ENCODE measurements around the gene SYNJ1. TPM values are rescaled to one million over a fixed set of nuclear protein-coding genes. Genes with fewer than 3 reads are reported as not detected.
"Not testable (repeated sequence)": the region's sequence is repeated elsewhere in the genome, so short reads cannot be mapped to it uniquely, and the experiment has no call there.

The SYNJ1 gene
- total RNA-seq, 1 donor from 2014 or later, result 12.9 TPM

DNA sequence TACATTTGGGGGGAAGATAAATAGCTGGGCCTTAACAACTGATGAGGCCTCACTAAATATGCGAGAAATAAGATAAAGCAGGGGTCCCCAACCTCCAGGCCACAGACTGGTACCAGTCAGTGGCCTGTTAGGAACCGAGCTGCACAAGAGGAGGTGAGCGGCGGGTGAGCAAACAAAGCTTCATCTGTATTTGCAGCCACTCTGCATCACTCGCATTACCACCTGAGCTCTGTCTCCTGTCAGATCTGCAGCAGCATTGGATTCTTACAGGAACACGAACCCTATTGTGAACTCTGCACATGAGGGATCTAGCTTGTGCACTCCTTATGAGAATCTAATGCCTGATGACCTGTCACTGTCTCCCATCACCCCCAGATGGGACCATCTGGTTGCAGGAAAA lies 48.9 kb upstream of the SYNJ1 start:
- no peak for TF ChIP-seq EZH2 (IDR thresholded peaks at IDR 0.05; ENCODE audit: insufficient read depth, low read length)
- TF ChIP-seq, protein P1, sequence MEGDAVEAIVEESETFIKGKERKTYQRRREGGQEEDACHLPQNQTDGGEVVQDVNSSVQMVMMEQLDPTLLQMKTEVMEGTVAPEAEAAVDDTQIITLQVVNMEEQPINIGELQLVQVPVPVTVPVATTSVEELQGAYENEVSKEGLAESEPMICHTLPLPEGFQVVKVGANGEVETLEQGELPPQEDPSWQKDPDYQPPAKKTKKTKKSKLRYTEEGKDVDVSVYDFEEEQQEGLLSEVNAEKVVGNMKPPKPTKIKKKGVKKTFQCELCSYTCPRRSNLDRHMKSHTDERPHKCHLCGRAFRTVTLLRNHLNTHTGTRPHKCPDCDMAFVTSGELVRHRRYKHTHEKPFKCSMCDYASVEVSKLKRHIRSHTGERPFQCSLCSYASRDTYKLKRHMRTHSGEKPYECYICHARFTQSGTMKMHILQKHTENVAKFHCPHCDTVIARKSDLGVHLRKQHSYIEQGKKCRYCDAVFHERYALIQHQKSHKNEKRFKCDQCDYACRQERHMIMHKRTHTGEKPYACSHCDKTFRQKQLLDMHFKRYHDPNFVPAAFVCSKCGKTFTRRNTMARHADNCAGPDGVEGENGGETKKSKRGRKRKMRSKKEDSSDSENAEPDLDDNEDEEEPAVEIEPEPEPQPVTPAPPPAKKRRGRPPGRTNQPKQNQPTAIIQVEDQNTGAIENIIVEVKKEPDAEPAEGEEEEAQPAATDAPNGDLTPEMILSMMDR (IDR thresholded peaks at IDR 0.05; ENCODE audit: insufficient read depth, low read depth, low read length), result no peak
- no peaks in the 10 kb centered on the region for H3K9me3 ChIP-seq (ENCODE audit: insufficient read depth, low read depth, low read length)
- no peaks in the 10 kb centered on the region for H3K27me3 ChIP-seq (ENCODE audit: insufficient read depth, low read length)
- H3K36me3 ChIP-seq (ENCODE audit: insufficient read depth, low read length), result no peaks in the 10 kb centered on the region
- H3K4me2 ChIP-seq (ENCODE audit: low read length), result no peak overlapping the region
- H3K4me1 ChIP-seq (ENCODE audit: insufficient read depth, low read length), result peaks cover 4% of the 10 kb centered on the region
- no peak overlapping the region for H3K9ac ChIP-seq (ENCODE audit: low read length)
- no peak overlapping the region for H3K27ac Mint-ChIP-seq (ENCODE audit: unreplicated experiment)
- H3K27ac ChIP-seq (ENCODE audit: low read depth, low read length), result no peak overlapping the region
- FAIRE-seq (no peak), DNase-seq (ENCODE audit: low read depth) (no peak)
- no peak overlapping the region for H3K4me3 ChIP-seq (ENCODE audit: insufficient read depth, low read depth, low read length)
- no peak overlapping the region for H2AFZ ChIP-seq (ENCODE audit: low read depth, low read length)
- H3K4me3 Mint-ChIP-seq (ENCODE audit: unreplicated experiment), result no peak overlapping the region
- H3K36me3 Mint-ChIP-seq (ENCODE audit: low read depth, unreplicated experiment), result no peaks in the 10 kb centered on the region
- H3K27me3 Mint-ChIP-seq (ENCODE audit: low read depth, unreplicated experiment), result no peaks in the 10 kb centered on the region
- H4K20me1 ChIP-seq (ENCODE audit: insufficient read depth, low read length), result no peaks in the 10 kb centered on the region
- peaks cover 5% of the 10 kb centered on the region for H3K79me2 ChIP-seq (ENCODE audit: insufficient read depth, low read length)
- H3K4me1 Mint-ChIP-seq (ENCODE audit: low read depth, unreplicated experiment), result peaks cover 3% of the 10 kb centered on the region
- H3K9me3 Mint-ChIP-seq (ENCODE audit: unreplicated experiment), result no peaks in the 10 kb centered on the region

DNA sequence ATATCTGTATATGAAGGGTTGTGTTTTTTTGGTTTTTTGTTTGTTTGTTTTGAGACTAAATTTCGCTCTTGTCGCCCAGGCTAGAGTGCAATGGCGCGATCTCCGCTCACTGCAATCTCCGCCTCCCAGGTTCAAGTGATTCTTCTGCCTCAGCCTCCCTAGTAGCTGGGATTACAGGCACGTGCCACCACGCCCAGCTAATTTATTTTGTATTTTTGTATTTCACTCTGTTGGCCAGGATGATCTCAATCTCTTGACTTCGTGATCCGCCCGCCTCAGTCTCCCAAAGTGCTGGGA lies 45.2 kb upstream of the SYNJ1 start:
- FAIRE-seq; H3K9me3 ChIP-seq (ENCODE audit: insufficient read depth, low read depth, low read length); H3K4me1 Mint-ChIP-seq (ENCODE audit: low read depth, unreplicated experiment); H3K36me3 ChIP-seq (ENCODE audit: insufficient read depth, low read length); H2AFZ ChIP-seq (ENCODE audit: low read depth, low read length); H3K27ac ChIP-seq (ENCODE audit: low read depth, low read length); DNase-seq (ENCODE audit: low read depth); H3K27ac Mint-ChIP-seq (ENCODE audit: unreplicated experiment); H3K27me3 ChIP-seq (ENCODE audit: insufficient read depth, low read length); H3K36me3 Mint-ChIP-seq (ENCODE audit: low read depth, unreplicated experiment); H3K4me1 ChIP-seq (ENCODE audit: insufficient read depth, low read length); H3K27me3 Mint-ChIP-seq (ENCODE audit: low read depth, unreplicated experiment); H3K9me3 Mint-ChIP-seq (ENCODE audit: unreplicated experiment): not testable (repeated sequence)
- peaks cover 29% of the 10 kb centered on the region for H4K20me1 ChIP-seq (ENCODE audit: insufficient read depth, low read length)
- H3K79me2 ChIP-seq (ENCODE audit: insufficient read depth, low read length), result peaks cover 40% of the 10 kb centered on the region
- peak overlapping the region; percentile 87 for H3K4me3 ChIP-seq (ENCODE audit: insufficient read depth, low read depth, low read length)
- peak overlapping the region; percentile 97 for H3K9ac ChIP-seq (ENCODE audit: low read length)
- H3K4me2 ChIP-seq (ENCODE audit: low read length), result peak overlapping the region; percentile 95
- peak overlapping the region; percentile 99 for H3K4me3 Mint-ChIP-seq (ENCODE audit: unreplicated experiment)

DNA sequence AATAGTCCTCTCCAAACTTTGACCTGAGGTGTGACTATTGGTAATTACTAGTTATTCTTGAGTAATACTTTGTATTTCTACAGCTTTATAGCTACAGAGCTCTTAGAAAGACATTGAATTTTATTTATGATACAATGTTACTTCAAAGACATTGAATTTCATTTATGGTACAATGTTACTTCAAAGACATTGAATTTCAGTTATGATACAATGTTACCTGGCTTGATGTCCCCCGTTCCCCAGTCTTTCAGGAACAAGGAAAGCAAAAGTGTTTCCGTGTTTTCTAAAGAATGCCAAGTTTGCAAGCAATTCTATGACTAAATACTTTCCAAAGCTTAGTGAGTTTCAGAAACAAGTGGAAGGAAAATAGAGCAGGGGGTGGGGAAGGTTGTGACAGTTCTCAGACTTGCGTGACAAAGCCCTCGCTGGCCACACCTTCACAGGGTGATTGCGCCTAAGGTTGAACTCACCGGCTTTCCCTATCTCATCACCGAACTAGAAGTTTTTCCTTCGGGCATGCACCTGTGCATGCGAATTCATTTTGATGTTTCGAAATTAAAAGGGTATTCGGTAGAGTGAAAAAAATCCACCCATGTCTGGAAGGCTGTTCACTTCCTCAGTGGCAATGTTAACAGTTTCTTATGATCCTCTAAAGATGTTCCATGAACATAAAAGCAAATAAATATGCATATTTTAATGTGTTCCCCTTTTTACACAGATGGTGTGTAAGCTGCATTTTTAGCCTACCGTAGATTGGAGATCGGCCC lies 44.7 kb upstream of the SYNJ1 start:
- Histone ChIP-seq H3K79me2 (ENCODE audit: insufficient read depth, low read length) (peaks cover 45% of the 10 kb centered on the region), H3K9ac (ENCODE audit: low read length) (peak overlapping the region; percentile 97), H3K4me2 (ENCODE audit: low read length) (peak overlapping the region; percentile 95), H3K27me3 (ENCODE audit: insufficient read depth, low read length) (no peaks in the 10 kb centered on the region), H3K4me1 (ENCODE audit: insufficient read depth, low read length) (peaks cover 4% of the 10 kb centered on the region), H2AFZ (ENCODE audit: low read depth, low read length) (peak overlapping the region; percentile 91), H4K20me1 (ENCODE audit: insufficient read depth, low read length) (peaks cover 35% of the 10 kb centered on the region), H3K9me3 (ENCODE audit: insufficient read depth, low read depth, low read length) (no peaks in the 10 kb centered on the region), H3K27ac (ENCODE audit: low read depth, low read length) (peak overlapping the region; percentile 67), H3K4me3 (ENCODE audit: insufficient read depth, low read depth, low read length) (peak overlapping the region; percentile 87), H3K36me3 (ENCODE audit: insufficient read depth, low read length) (peaks cover 4% of the 10 kb centered on the region)
- no peaks in the 10 kb centered on the region for H3K27me3 Mint-ChIP-seq (ENCODE audit: low read depth, unreplicated experiment)
- no peak for FAIRE-seq
- peaks cover 1% of the 10 kb centered on the region for H3K9me3 Mint-ChIP-seq (ENCODE audit: unreplicated experiment)
- TF ChIP-seq EZH2 (IDR thresholded peaks at IDR 0.05; ENCODE audit: insufficient read depth, low read length), result no peak
- TF ChIP-seq, protein P1 (IDR thresholded peaks at IDR 0.05; ENCODE audit: insufficient read depth, low read depth, low read length), result no peak
- H3K27ac Mint-ChIP-seq (ENCODE audit: unreplicated experiment), result peak overlapping the region; percentile 92
- H3K36me3 Mint-ChIP-seq (ENCODE audit: low read depth, unreplicated experiment), result peaks cover 2% of the 10 kb centered on the region
- peak overlapping the region; percentile 99 for H3K4me3 Mint-ChIP-seq (ENCODE audit: unreplicated experiment)
- H3K4me1 Mint-ChIP-seq (ENCODE audit: low read depth, unreplicated experiment), result peaks cover 9% of the 10 kb centered on the region
- DNase-seq (ENCODE audit: low read depth), result peak; percentile 38

All from astrocyte (in vitro differentiated cells and primary cell).